ENCODE data around the gene SLC3A2.

- TF ChIP-seq EZH2 (IDR thresholded peaks at IDR 0.05; ENCODE audit: borderline replicate concordance, low read depth, low read length, severe bottlenecking) (no peak), POLR2A (IDR thresholded peaks at IDR 0.05; ENCODE audit: low read depth, low read length) (no peak), POLR2AphosphoS5 (IDR thresholded peaks at IDR 0.05; ENCODE audit: insufficient read depth, low read depth, low read length) (no peak), CTCF (IDR thresholded peaks at IDR 0.05; ENCODE audit: extremely low read depth in 1 of 2, insufficient read depth in 1 of 2, low read depth in 1 of 2, low read length in 2 of 2) (no peak), MAX (IDR thresholded peaks at IDR 0.05; ENCODE audit: insufficient read depth, insufficient read length) (no peak), GATA2 (IDR thresholded peaks at IDR 0.05; ENCODE audit: insufficient read depth, insufficient read length, low read depth, low read length) (no peak), MYC (IDR thresholded peaks at IDR 0.05; ENCODE audit: low read depth, low read length) (no peak), FOS (IDR thresholded peaks at IDR 0.05; ENCODE audit: borderline replicate concordance, insufficient read depth, low read length) (no peak), JUN (IDR thresholded peaks at IDR 0.05; ENCODE audit: borderline replicate concordance, insufficient read depth, insufficient read length, low read depth) (no peak)
These were observed 4.8 kb upstream of the SLC3A2 start for GRCh38 chr11:62875698-62876478.

All from endothelial cell of umbilical vein (primary cell).